Activated CD4-positive, CD25-positive, alpha-beta regulatory T cell treated with anti-CD3 and anti-CD28 coated beads, Interleukin-2, amount 50 U/mL, for 24 hours (primary cell): ENCODE measurements around the gene SNTA1.
"Not testable (repeated sequence)": the region's sequence is repeated elsewhere in the genome, so short reads cannot be mapped to it uniquely, and the experiment has no call there.

ENCODE experiments used
- ATAC-seq, 2 donors: fragments of 150-1000 bp; cut with Tn5 transposase; one replicate each; pipeline ENCODE4 v1.10.0; 2021; ENCODE audit warnings: mild to moderate bottlenecking in 1 of 2, moderate library complexity in 1 of 2

The SNTA1 gene

GRCh38 chr20:33443512-33444239, at the start of gene SNTA1:
Gene SNTA1, minus strand, starts transcription at chr20:33443763. Its CDS starts 143 bp downstream, at chr20:33443620.
- ATAC-seq = peak; percentile 88 to 90

- ATAC-seq = no peak
Observed at GRCh38 chr20:33490934-33491656, 47.5 kb upstream of the SNTA1 start.

- peak; percentile 59 to 62 for ATAC-seq
Observed at GRCh38 chr20:33490023-33490933, 46.7 kb upstream of the SNTA1 start, which contains the start of gene CBFA2T2. Gene CBFA2T2, plus strand, starts transcription at chr20:33490096. Its CDS starts 172 bp downstream, at chr20:33490268.

- peak; percentile 96 for ATAC-seq
Observed at GRCh38 chr20:33489495-33490022, 46.0 kb upstream of the SNTA1 start.

GRCh38 chr20:33488661-33489494, 45.3 kb upstream of the SNTA1 start:
- not testable (repeated sequence) for ATAC-seq

- no peak for ATAC-seq
Observed at GRCh38 chr20:33488201-33488600, 44.6 kb upstream of the SNTA1 start.

GRCh38 chr20:33483186-33483585, 39.6 kb upstream of the SNTA1 start:
- ATAC-seq = not testable (repeated sequence)

GRCh38 chr20:33482581-33482980, 39.0 kb upstream of the SNTA1 start:
- no peak for ATAC-seq

GRCh38 chr20:33481431-33481941, 37.9 kb upstream of the SNTA1 start:
- no peak for ATAC-seq

GRCh38 chr20:33480048-33480447, 36.5 kb upstream of the SNTA1 start:
- ATAC-seq = no peak

- no peak for ATAC-seq
Observed at GRCh38 chr20:33477386-33478234, 34.0 kb upstream of the SNTA1 start.

GRCh38 chr20:33475381-33476152, 32.0 kb upstream of the SNTA1 start:
- ATAC-seq = no peak

- no peak for ATAC-seq
Observed at GRCh38 chr20:33474963-33475362, 31.4 kb upstream of the SNTA1 start.

- no peak for ATAC-seq
Observed at GRCh38 chr20:33474097-33474873, 30.7 kb upstream of the SNTA1 start.

- ATAC-seq = no peak
Observed at GRCh38 chr20:33472868-33473435, 29.4 kb upstream of the SNTA1 start.

- no peak for ATAC-seq
Observed at GRCh38 chr20:33470866-33471265, 27.3 kb upstream of the SNTA1 start.

- no peak for ATAC-seq
Observed at GRCh38 chr20:33470457-33470856, 26.9 kb upstream of the SNTA1 start.

GRCh38 chr20:33466303-33466646, 22.7 kb upstream of the SNTA1 start:
- ATAC-seq = no peak
